ENCODE results near the gene VKORC1. TPM values are rescaled to one million over a fixed set of nuclear protein-coding genes. Genes with fewer than 3 reads are reported as not detected.

VKORC1 gene
- total RNA-seq, 2 experiments from 2014 or later: 19.0 to 19.2 TPM

- Histone ChIP-seq H3K27me3 (ENCODE audit: control insufficient read depth in 1 of 2, insufficient read depth in 2 of 2, low read length in 2 of 2) (no peaks in the 10 kb centered on the region), H3K4me1 (ENCODE audit: insufficient read depth, low read length) (peaks cover 8% of the 10 kb centered on the region), H3K4me3 (ENCODE audit: low read length) (no peak overlapping the region), H3K36me3 (ENCODE audit: insufficient read depth, low read length) (peaks cover 39% of the 10 kb centered on the region), H3K27ac (ENCODE audit: low read depth in 1 of 2, low read length in 2 of 2) (no peak overlapping the region), H3K9me3 (ENCODE audit: control insufficient read depth in 1 of 2, insufficient read depth in 1 of 2, low read length in 2 of 2) (no peaks in the 10 kb centered on the region)
- ChIA-PET POLR2A (interaction anchor here (1.2 kb wide), 1 partner anchor 55 kb away, joined by 7 read pairs; no protein-coding TSS in a partner anchor), CTCF (no interaction called here)
- Mint-ChIP-seq H3K27ac (no peak overlapping the region), H3K9me3 (no peaks in the 10 kb centered on the region), H3K36me3 (ENCODE audit: low read depth) (peaks cover 37% of the 10 kb centered on the region), H3K4me3 (no peak overlapping the region), H3K4me1 (ENCODE audit: low read depth) (peaks cover 8% of the 10 kb centered on the region), H3K27me3 (no peaks in the 10 kb centered on the region)
- intact Hi-C loops (cut with DNase I, micrococcal nuclease): no loop called here
- no peak for ATAC-seq (ENCODE audit: poor library complexity)
- no peak for TF ChIP-seq CTCF (IDR thresholded peaks at IDR 0.05)
- no peak for DNase-seq
Observed at GRCh38 chr16:31086629-31086906, 8.0 kb downstream of the VKORC1 start.

- Mint-ChIP-seq H3K9me3 (no peaks in the 10 kb centered on the region), H3K36me3 (ENCODE audit: low read depth) (peaks cover 37% of the 10 kb centered on the region), H3K4me3 (no peak overlapping the region), H3K27ac (no peak overlapping the region), H3K4me1 (ENCODE audit: low read depth) (peaks cover 8% of the 10 kb centered on the region), H3K27me3 (no peaks in the 10 kb centered on the region)
- Histone ChIP-seq H3K27me3 (ENCODE audit: control insufficient read depth in 1 of 2, insufficient read depth in 2 of 2, low read length in 2 of 2) (no peaks in the 10 kb centered on the region), H3K36me3 (ENCODE audit: insufficient read depth, low read length) (peaks cover 44% of the 10 kb centered on the region), H3K4me1 (ENCODE audit: insufficient read depth, low read length) (peaks cover 8% of the 10 kb centered on the region), H3K9me3 (ENCODE audit: control insufficient read depth in 1 of 2, insufficient read depth in 1 of 2, low read length in 2 of 2) (no peaks in the 10 kb centered on the region), H3K4me3 (ENCODE audit: low read length) (no peak overlapping the region), H3K27ac (ENCODE audit: low read depth in 1 of 2, low read length in 2 of 2) (no peak overlapping the region)
- intact Hi-C loops (cut with DNase I, micrococcal nuclease): no loop called here
- TF ChIP-seq CTCF (IDR thresholded peaks at IDR 0.05): no peak
- DNase-seq (no peak), ATAC-seq (ENCODE audit: poor library complexity) (no peak)
- CTCF ChIA-PET: no interaction called here
- POLR2A ChIA-PET: interaction anchor here (0.7 to 1.2 kb wide), 2 partner anchors 12 to 56 kb away, joined by 5 to 7 read pairs; partner anchors contain the start of genes ZNF646 and ZNF668
Observed at GRCh38 chr16:31085873-31086628, 8.5 kb downstream of the VKORC1 start.

GRCh38 chr16:31085411-31085810 is 9.2 kb downstream of the VKORC1 start:
- peaks cover 8% of the 10 kb centered on the region for H3K4me1 Mint-ChIP-seq (ENCODE audit: low read depth)
- POLR2A ChIA-PET: interaction anchor here (0.7 kb wide), 1 partner anchor 11 kb away, joined by 5 read pairs; the partner anchor contains the start of genes ZNF646 and ZNF668
- no peaks in the 10 kb centered on the region for H3K27me3 Mint-ChIP-seq
- intact Hi-C loops (cut with DNase I, micrococcal nuclease): no loop called here
- TF ChIP-seq CTCF (IDR thresholded peaks at IDR 0.05): no peak
- Histone ChIP-seq H3K9me3 (ENCODE audit: control insufficient read depth in 1 of 2, insufficient read depth in 1 of 2, low read length in 2 of 2) (no peaks in the 10 kb centered on the region), H3K4me3 (ENCODE audit: low read length) (no peak overlapping the region), H3K36me3 (ENCODE audit: insufficient read depth, low read length) (peaks cover 44% of the 10 kb centered on the region), H3K27me3 (ENCODE audit: control insufficient read depth in 1 of 2, insufficient read depth in 2 of 2, low read length in 2 of 2) (no peaks in the 10 kb centered on the region), H3K4me1 (ENCODE audit: insufficient read depth, low read length) (peaks cover 11% of the 10 kb centered on the region), H3K27ac (ENCODE audit: low read depth in 1 of 2, low read length in 2 of 2) (no peak overlapping the region)
- no peaks in the 10 kb centered on the region for H3K9me3 Mint-ChIP-seq
- CTCF ChIA-PET: no interaction called here
- H3K36me3 Mint-ChIP-seq (ENCODE audit: low read depth): peaks cover 37% of the 10 kb centered on the region
- DNase-seq: no peak
- ATAC-seq (ENCODE audit: poor library complexity): no peak
- H3K4me3 Mint-ChIP-seq: no peak overlapping the region
- H3K27ac Mint-ChIP-seq: no peak overlapping the region

All from CD4-positive, alpha-beta T cell (primary cell).